Measurements from ENCODE around the gene C1orf159.

DNA sequence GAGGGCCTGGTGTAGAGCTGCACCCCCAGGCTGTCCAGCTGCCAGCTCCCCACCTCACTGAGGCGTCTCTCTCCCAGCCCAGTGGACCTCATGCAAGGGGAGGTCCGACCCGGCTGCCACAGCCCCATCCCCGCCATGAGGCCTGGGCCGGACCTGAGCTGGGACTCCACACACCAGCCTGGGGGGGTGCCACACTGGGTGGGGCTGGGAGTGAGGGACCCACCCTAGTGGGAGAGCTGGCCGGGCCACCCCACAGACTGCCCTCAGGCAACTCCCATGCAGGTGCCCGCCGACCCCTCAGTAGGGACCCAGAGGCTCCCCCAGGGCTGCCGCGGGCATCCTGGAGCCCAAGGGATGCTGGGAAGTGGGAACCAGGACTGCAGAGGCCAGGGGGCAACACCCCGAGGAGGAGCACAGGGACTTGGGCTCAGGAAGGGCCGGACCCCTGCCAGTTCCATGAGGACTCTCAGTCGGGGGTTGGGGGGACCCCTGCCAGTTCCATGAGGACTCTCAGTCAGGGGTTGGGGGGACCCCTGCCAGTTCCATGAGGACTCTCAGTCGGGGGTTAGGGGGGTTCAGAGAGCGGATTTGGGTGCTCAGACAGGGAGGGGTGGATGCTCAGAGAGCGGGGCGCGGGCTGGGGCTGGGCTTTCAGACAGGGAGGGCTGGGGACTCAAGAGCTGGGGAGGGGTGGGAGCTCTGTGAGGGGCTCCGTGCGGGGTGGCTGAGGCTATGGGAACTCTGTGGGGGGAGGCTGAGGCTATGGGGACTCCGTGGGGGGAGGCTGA lies 40.5 kb downstream of the C1orf159 start:
- TF ChIP-seq POLR2AphosphoS5 (IDR thresholded peaks at IDR 0.05; ENCODE audit: borderline replicate concordance, low read depth, low read length) (no peak), EZH2 (IDR thresholded peaks at IDR 0.05) (no peak)
